ENCODE measurements around the gene NAV2.

DNA sequence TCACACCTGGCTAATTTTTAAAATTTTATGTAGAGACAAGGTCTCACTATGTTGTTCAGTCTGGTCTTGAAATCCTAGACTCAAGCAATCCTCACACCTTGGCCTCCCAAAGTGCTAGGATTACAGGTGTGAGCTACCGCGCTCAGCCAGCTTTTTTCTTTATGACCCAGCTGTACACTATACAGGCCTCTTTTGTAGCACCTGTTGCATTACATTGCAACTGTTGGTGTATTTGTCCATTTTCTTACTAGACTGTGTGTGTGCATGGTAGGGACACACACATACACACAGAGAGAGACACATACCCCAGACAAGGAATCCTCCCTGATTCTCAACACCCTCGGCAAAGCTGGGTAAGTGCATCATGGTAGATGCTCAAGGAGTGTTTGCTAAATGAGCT, 61.7 kb downstream of the NAV2 start:
- TF ChIP-seq POLR2AphosphoS5 (IDR thresholded peaks at IDR 0.05) (no peak), POLR2A (IDR thresholded peaks at IDR 0.05) (no peak)
- TF ChIP-seq, protein P1, sequence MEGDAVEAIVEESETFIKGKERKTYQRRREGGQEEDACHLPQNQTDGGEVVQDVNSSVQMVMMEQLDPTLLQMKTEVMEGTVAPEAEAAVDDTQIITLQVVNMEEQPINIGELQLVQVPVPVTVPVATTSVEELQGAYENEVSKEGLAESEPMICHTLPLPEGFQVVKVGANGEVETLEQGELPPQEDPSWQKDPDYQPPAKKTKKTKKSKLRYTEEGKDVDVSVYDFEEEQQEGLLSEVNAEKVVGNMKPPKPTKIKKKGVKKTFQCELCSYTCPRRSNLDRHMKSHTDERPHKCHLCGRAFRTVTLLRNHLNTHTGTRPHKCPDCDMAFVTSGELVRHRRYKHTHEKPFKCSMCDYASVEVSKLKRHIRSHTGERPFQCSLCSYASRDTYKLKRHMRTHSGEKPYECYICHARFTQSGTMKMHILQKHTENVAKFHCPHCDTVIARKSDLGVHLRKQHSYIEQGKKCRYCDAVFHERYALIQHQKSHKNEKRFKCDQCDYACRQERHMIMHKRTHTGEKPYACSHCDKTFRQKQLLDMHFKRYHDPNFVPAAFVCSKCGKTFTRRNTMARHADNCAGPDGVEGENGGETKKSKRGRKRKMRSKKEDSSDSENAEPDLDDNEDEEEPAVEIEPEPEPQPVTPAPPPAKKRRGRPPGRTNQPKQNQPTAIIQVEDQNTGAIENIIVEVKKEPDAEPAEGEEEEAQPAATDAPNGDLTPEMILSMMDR (IDR thresholded peaks at IDR 0.05 in 8 of 11, conservative IDR thresholded peaks at IDR 0.05 in 3 of 11) = no peak
